Smooth muscle cell (in vitro differentiated cells): ENCODE results near the gene MARVELD3. TPM values are rescaled to one million over a fixed set of nuclear protein-coding genes. Genes with fewer than 3 reads are reported as not detected.

ENCODE experiments used
- DNase-seq: peaks from one replicate; lab custom pipeline; 2025; ENCODE audit not compliant: unreplicated experiment; lab: John Stamatoyannopoulos, UW
- H2AFZ ChIP-seq: fragments of 200-600 bp; sonication (generic); 2 replicates; pipeline ENCODE4 v1.6.0; 2016; ENCODE audit warnings: antibody characterized with exemption, low read depth, mild to moderate bottlenecking
- H3F3A ChIP-seq: fragments of 200-600 bp; sonication (generic); 2 replicates; pipeline ENCODE4 v1.6.0; 2017; ENCODE audit warnings: antibody characterized with exemption, low read depth
- H3K27ac ChIP-seq: fragments of 200-600 bp; sonication (generic); 2 replicates; pipeline ENCODE4 v1.5.1; 2016; ENCODE audit warnings: low read depth, mild to moderate bottlenecking
- H3K27me3 ChIP-seq: fragments of 200-600 bp; sonication (generic); 2 replicates; pipeline ENCODE4 v1.6.1; 2016; ENCODE audit warnings: low read depth, mild to moderate bottlenecking
- H3K36me3 ChIP-seq: fragments of 200-600 bp; sonication (generic); 2 replicates; pipeline ENCODE4 v1.5.1; 2016; ENCODE audit warnings: low read depth
- H3K4me1 ChIP-seq: fragments of 200-600 bp; sonication (generic); 2 replicates; pipeline ENCODE4 v1.5.1; 2016; ENCODE audit warnings: low read depth
- H3K4me2 ChIP-seq: fragments of 200-600 bp; sonication (generic); 2 replicates; pipeline ENCODE4 v1.6.0; 2016; ENCODE audit warnings: mild to moderate bottlenecking
- H3K4me3 ChIP-seq: fragments of 200-600 bp; sonication (generic); 2 replicates; pipeline ENCODE4 v1.5.1; 2016; ENCODE audit warnings: mild to moderate bottlenecking
- H3K79me2 ChIP-seq: fragments of 200-600 bp; sonication (generic); 2 replicates; pipeline ENCODE4 v1.6.0; 2016; ENCODE audit warnings: low read depth, mild to moderate bottlenecking
- H3K9ac ChIP-seq: fragments of 200-600 bp; sonication (generic); 2 replicates; pipeline ENCODE4 v1.6.0; 2016; ENCODE audit warnings: low read depth
- H3K9me3 ChIP-seq: fragments of 200-600 bp; sonication (generic); replicated peaks from 2 replicates; pipeline ENCODE4 v1.5.1; 2016; ENCODE audit warnings: low read depth
- H4K20me1 ChIP-seq: fragments of 200-600 bp; sonication (generic); 2 replicates; pipeline ENCODE4 v1.6.0; 2016; ENCODE audit warnings: low read depth
- WGBS: methylation state at CpG from one replicate; pipeline ENCODE4 v1.1.7; 2016; ENCODE audit warnings: low lambda C conversion rate; 5-methylcytosine and 5-hydroxymethylcytosine counted together
- polyA plus RNA-seq: library from polyadenylated mRNA; unstranded; fragments of >200 nt; fragmentation: Nextera tagmentation; extraction: Ambion mirVana; gene quantifications from 2 replicates; pipeline ENCODE4 v1.2.1, GENCODE V29; 2016
- total RNA-seq: library from RNA; depleted of rRNA; stranded (reverse); fragments of >200 nt; gene quantifications from 2 replicates; pipeline ENCODE4 v1.2.3, GENCODE V29; 2014
- TF ChIP-seq, protein P1 (sequence below): fragments of 200-600 bp; sonication (generic); IDR thresholded peaks from 2 replicates; pipeline ENCODE4 v1.5.1; 2017; ENCODE audit warnings: borderline replicate concordance, mild to moderate bottlenecking, antibody characterized with exemption; ENCODE audit not compliant: insufficient read depth, poor library complexity, severe bottlenecking

The MARVELD3 gene
- total and polyA plus RNA-seq, 2 experiments from 2014 or later = 1.5 to 2.4 TPM

DNA sequence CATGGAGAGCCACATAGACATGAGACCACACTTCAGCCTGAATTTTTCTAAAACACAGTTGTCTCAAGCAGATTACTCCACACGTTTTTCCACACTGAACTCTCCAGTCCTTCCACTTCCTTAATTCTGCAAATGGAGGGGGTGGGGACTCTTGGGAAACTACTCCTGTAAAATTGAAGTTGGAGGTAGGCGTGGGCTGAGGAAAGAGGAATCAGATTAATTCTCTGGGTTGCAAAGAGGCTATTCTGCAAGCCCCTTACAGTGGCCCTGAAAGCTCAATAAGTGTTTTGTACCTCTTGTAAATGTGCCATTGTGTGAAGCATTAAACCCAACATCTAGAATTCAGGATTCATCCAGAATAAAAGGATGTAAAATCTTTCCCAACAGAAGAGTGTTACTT is 9.6 kb downstream of the MARVELD3 start:
- no peak overlapping the region for H3K27ac ChIP-seq
- no peak overlapping the region for H3K9ac ChIP-seq
- no peak overlapping the region for H3K4me2 ChIP-seq
- peaks cover 17% of the 10 kb centered on the region for H3K4me1 ChIP-seq
- 57% methylated on average over 2 of the region's 2 CpGs for WGBS
- H3F3A ChIP-seq = peaks cover 15% of the 10 kb centered on the region
- H3K27me3 ChIP-seq = no peaks in the 10 kb centered on the region
- no peak overlapping the region for H2AFZ ChIP-seq
- no peaks in the 10 kb centered on the region for H3K9me3 ChIP-seq
- no peak for DNase-seq
- H3K4me3 ChIP-seq = no peak overlapping the region
- H3K79me2 ChIP-seq = no peaks in the 10 kb centered on the region
- H4K20me1 ChIP-seq = no peaks in the 10 kb centered on the region
- TF ChIP-seq, protein P1, sequence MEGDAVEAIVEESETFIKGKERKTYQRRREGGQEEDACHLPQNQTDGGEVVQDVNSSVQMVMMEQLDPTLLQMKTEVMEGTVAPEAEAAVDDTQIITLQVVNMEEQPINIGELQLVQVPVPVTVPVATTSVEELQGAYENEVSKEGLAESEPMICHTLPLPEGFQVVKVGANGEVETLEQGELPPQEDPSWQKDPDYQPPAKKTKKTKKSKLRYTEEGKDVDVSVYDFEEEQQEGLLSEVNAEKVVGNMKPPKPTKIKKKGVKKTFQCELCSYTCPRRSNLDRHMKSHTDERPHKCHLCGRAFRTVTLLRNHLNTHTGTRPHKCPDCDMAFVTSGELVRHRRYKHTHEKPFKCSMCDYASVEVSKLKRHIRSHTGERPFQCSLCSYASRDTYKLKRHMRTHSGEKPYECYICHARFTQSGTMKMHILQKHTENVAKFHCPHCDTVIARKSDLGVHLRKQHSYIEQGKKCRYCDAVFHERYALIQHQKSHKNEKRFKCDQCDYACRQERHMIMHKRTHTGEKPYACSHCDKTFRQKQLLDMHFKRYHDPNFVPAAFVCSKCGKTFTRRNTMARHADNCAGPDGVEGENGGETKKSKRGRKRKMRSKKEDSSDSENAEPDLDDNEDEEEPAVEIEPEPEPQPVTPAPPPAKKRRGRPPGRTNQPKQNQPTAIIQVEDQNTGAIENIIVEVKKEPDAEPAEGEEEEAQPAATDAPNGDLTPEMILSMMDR = no peak
- H3K36me3 ChIP-seq = no peaks in the 10 kb centered on the region

DNA sequence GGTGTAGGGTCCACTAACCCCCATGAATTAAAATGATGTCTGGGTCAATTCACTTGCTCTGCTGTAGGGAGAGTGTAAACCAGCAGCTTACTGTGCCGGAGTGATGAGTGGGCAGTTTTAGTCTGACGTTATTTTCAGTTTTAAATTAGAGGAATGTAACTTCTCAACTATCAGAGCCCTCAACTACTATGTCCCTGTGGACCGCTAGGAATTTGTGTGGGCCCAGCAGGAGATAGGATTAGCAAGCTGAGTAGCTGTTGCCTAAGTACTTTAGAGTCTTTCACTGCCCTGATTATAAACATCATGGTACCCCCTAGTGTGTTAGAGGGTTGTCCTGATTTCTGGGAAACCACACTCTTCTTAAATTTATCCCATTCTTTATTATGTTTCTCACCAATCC is 11.4 kb downstream of the MARVELD3 start:
- TF ChIP-seq, protein P1 = no peak
- no peaks in the 10 kb centered on the region for H3K27me3 ChIP-seq
- peaks cover 17% of the 10 kb centered on the region for H3K4me1 ChIP-seq
- WGBS = 13% methylated on average over 3 of the region's 3 CpGs
- H3K9ac ChIP-seq = no peak overlapping the region
- H3K9me3 ChIP-seq = no peaks in the 10 kb centered on the region
- H3K4me2 ChIP-seq = peak overlapping the region; percentile 75
- no peak for DNase-seq
- H3K36me3 ChIP-seq = no peaks in the 10 kb centered on the region
- H3F3A ChIP-seq = peaks cover 15% of the 10 kb centered on the region
- peak overlapping the region; percentile 70 for H3K27ac ChIP-seq
- no peak overlapping the region for H2AFZ ChIP-seq
- H3K79me2 ChIP-seq = no peaks in the 10 kb centered on the region
- no peaks in the 10 kb centered on the region for H4K20me1 ChIP-seq
- no peak overlapping the region for H3K4me3 ChIP-seq

DNA sequence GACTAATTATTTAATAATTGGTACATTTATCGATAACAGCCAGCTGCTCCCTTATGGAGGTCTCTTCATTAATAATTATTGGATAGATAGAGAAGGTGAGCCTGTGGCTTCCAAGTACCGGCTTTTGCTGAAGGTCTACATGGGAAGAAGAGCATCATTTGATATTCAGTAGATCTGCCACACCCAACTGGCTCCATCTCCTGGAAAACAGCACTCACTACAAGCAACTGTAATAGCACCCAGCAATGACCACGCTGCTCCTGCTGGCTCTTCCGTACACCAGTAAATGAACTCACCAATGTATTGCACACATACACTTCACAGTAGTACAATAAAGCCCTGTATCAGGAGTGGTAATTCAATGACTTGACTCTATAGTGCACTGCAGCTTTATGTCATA is 19.5 kb downstream of the MARVELD3 start:
- no peak for DNase-seq
- WGBS = 82% methylated on average over 4 of the region's 4 CpGs
- Histone ChIP-seq H3F3A (no peaks in the 10 kb centered on the region), H2AFZ (no peak overlapping the region), H4K20me1 (no peaks in the 10 kb centered on the region), H3K4me3 (no peak overlapping the region), H3K36me3 (no peaks in the 10 kb centered on the region), H3K9me3 (no peaks in the 10 kb centered on the region), H3K79me2 (no peaks in the 10 kb centered on the region), H3K4me2 (no peak overlapping the region), H3K27ac (no peak overlapping the region), H3K4me1 (no peaks in the 10 kb centered on the region), H3K9ac (no peak overlapping the region), H3K27me3 (no peaks in the 10 kb centered on the region)
- TF ChIP-seq, protein P1 = peak; percentile 27

DNA sequence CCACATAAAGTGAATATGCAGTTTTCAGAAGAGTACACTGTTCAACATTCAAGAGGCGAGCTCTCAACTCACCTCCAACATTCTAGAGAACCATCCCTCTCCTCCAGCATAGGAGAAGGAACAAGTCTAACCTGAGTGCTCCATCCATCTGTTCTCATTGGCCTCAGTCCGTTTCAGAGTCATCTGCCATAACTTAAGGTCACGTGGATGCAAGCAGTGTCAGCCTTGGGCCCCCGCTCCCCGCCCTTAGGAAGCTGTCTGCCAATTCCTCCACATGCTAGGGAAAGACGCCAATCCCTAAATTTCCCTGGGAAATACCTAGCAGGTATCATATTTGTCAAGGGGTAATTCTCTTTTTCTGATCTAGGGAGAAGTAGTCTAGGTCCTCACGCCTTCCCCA is 21.4 kb downstream of the MARVELD3 start:
- TF ChIP-seq, protein P1 = no peak
- WGBS = 97% methylated on average over 7 of the region's 7 CpGs

More for the DNA sequence above, 21.4 kb downstream of the MARVELD3 start:
- DNase-seq = no peak
- Histone ChIP-seq H3K9ac (no peak overlapping the region), H2AFZ (no peak overlapping the region), H3F3A (no peaks in the 10 kb centered on the region), H3K4me1 (no peaks in the 10 kb centered on the region), H3K4me3 (no peak overlapping the region), H3K27ac (no peak overlapping the region), H3K27me3 (no peaks in the 10 kb centered on the region), H4K20me1 (no peaks in the 10 kb centered on the region), H3K36me3 (peaks cover 5% of the 10 kb centered on the region), H3K9me3 (no peaks in the 10 kb centered on the region), H3K79me2 (no peaks in the 10 kb centered on the region), H3K4me2 (no peak overlapping the region)
